Measurements from ENCODE around the gene LIMS1. TPM values are rescaled to one million over a fixed set of nuclear protein-coding genes. Genes with fewer than 3 reads are reported as not detected.

Gene LIMS1
- total and polyA plus RNA-seq, 2 donors (not counting 1 experiment from before 2014, with no cell fraction given), result 14.0 to 22.1 TPM

DNA sequence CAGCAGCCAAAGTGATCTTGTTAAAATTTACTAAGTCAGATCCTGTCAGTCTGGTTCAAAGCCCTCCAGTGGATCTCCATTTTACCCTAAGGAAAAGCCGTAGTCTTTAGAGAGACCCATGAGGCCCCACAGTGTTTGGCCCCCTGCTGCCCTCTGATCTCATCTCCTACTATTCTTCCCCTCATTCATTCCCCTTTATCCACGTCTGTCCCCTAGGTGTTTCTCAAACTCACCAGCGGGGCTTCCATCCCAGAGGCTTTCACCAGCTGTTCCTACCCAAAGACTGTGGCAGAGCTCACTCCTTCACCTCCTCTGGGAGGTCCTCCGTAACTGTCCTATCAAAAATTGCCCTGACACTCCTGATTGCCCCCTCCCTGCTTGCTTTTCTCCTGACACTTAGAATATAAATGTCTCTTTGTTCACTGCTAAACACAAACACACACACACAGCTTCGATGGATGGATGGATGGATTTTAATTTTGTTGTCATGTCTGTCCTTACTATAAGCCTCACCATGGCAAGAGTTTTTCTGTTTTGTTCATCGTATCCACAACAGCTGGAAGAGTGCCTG is 26.1 kb downstream of the LIMS1 start:
- H3K4me3 ChIP-seq (ENCODE audit: control extremely low read depth in 1 of 5, extremely low read depth in 1 of 5, insufficient read depth in 1 of 5, low read depth in 2 of 5, low read length in 4 of 5), result no peak overlapping the region
- peaks cover 38% of the 10 kb centered on the region for H3K79me2 ChIP-seq (ENCODE audit: control insufficient read depth, insufficient read depth, low read length)
- H3K27ac ChIP-seq (ENCODE audit: low read length in 2 of 2), result no peak overlapping the region
- no peaks in the 10 kb centered on the region for H3K36me3 ChIP-seq (replicated peaks in 1 of 2; ENCODE audit: control extremely low read depth in 1 of 2, control insufficient read depth in 1 of 2, extremely low read depth in 1 of 2, insufficient read depth in 2 of 2, low read length in 1 of 2)
- Mint-ChIP-seq H3K27ac (no peak overlapping the region), H3K9me3 (ENCODE audit: insufficient read depth) (no peaks in the 10 kb centered on the region), H3K4me3 (no peak overlapping the region), H3K27me3 (no peaks in the 10 kb centered on the region), H3K4me1 (peaks cover 1% of the 10 kb centered on the region)
- ChIA-PET CTCF (interaction anchor here (0.9 kb wide), 1 partner anchor 76 kb away, joined by 3 read pairs; no protein-coding TSS in a partner anchor), POLR2A (no interaction called here)
- WGBS (ENCODE audit: insufficient coverage), result 96% methylated on average over 4 of the region's 6 CpGs
- no peaks in the 10 kb centered on the region for H4K20me1 ChIP-seq (ENCODE audit: control insufficient read depth, insufficient read depth, low read length, poor library complexity, severe bottlenecking)
- intact Hi-C loops (cut with micrococcal nuclease), result no loop called here
- no peak overlapping the region for H2AFZ ChIP-seq (ENCODE audit: insufficient read depth, low read depth, low read length, poor library complexity, severe bottlenecking)
- no peak overlapping the region for H3K4me2 ChIP-seq (replicated peaks; ENCODE audit: low read depth, low read length, poor library complexity, severe bottlenecking)
- H3K9ac ChIP-seq (ENCODE audit: low read length), result no peak overlapping the region
- no peaks in the 10 kb centered on the region for H3K4me1 ChIP-seq (ENCODE audit: control insufficient read depth in 2 of 2, insufficient read depth in 2 of 2, low read length in 2 of 2)
- ATAC-seq (ENCODE audit: low read depth), result no peak
- no peaks in the 10 kb centered on the region for H3K27me3 ChIP-seq (replicated peaks in 1 of 4; ENCODE audit: control extremely low read depth in 1 of 4, control insufficient read depth in 3 of 4, insufficient read depth in 4 of 4, low read length in 3 of 4)
- TF ChIP-seq, protein P1, sequence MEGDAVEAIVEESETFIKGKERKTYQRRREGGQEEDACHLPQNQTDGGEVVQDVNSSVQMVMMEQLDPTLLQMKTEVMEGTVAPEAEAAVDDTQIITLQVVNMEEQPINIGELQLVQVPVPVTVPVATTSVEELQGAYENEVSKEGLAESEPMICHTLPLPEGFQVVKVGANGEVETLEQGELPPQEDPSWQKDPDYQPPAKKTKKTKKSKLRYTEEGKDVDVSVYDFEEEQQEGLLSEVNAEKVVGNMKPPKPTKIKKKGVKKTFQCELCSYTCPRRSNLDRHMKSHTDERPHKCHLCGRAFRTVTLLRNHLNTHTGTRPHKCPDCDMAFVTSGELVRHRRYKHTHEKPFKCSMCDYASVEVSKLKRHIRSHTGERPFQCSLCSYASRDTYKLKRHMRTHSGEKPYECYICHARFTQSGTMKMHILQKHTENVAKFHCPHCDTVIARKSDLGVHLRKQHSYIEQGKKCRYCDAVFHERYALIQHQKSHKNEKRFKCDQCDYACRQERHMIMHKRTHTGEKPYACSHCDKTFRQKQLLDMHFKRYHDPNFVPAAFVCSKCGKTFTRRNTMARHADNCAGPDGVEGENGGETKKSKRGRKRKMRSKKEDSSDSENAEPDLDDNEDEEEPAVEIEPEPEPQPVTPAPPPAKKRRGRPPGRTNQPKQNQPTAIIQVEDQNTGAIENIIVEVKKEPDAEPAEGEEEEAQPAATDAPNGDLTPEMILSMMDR (IDR thresholded peaks at IDR 0.05), result no peak
- no peak for TF ChIP-seq EZH2 (IDR thresholded peaks at IDR 0.05; ENCODE audit: borderline replicate concordance, insufficient read depth, low read depth, low read length, poor library complexity, severe bottlenecking)
- H3K9me3 ChIP-seq (ENCODE audit: control extremely low read depth in 1 of 3, control insufficient read depth in 2 of 3, insufficient read depth in 1 of 3, low read length in 2 of 3), result peaks cover 0 to 3% (median 1%) of the 10 kb centered on the region in 3 donors
- no peak for DNase-seq

DNA sequence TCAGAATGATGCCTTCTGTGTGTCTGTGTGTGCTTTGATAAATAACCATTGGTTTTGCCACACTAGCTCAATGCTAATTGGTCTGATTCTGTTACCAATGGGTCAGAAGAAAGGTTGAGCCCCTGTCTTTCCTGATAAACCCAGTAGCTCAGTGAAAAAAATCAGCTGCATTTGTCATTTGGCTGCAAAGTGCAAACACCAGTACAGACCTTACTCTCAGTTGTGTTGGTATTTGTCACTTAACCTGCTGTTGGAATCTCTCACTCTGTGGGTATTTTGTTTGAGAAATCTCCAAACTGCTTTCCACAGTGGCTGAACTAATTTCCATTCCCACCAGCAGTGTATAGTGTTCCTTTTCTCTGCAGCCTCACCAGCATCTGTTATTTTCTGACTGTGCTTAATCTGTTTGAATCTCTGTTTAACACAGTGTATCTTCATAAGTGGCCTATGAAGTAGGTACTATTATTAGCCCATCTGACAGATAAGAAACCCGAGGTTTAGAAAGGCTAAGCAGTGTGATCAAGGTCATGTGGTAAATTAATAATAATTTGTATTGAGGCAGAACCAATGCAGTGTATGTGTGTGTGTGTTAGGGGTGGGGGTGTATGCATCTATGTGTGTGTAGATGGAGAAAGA is 26.7 kb downstream of the LIMS1 start:
- H3K9me3 Mint-ChIP-seq (ENCODE audit: insufficient read depth), result no peaks in the 10 kb centered on the region
- no peak overlapping the region for H3K4me3 Mint-ChIP-seq
- intact Hi-C loops (cut with micrococcal nuclease), result no loop called here
- ChIA-PET CTCF (interaction anchor here (0.9 kb wide), 1 partner anchor 75 kb away, joined by 3 read pairs; no protein-coding TSS in a partner anchor), POLR2A (no interaction called here)
- Histone ChIP-seq H3K79me2 (ENCODE audit: control insufficient read depth, insufficient read depth, low read length) (peaks cover 37% of the 10 kb centered on the region), H3K9me3 (ENCODE audit: control extremely low read depth in 1 of 3, control insufficient read depth in 2 of 3, insufficient read depth in 1 of 3, low read length in 2 of 3) (peaks cover 0 to 1% (median 0%) of the 10 kb centered on the region in 3 donors), H3K4me3 (ENCODE audit: control extremely low read depth in 1 of 5, extremely low read depth in 1 of 5, insufficient read depth in 1 of 5, low read depth in 2 of 5, low read length in 4 of 5) (no peak overlapping the region), H3K4me1 (ENCODE audit: control insufficient read depth in 2 of 2, insufficient read depth in 2 of 2, low read length in 2 of 2) (no peaks in the 10 kb centered on the region), H2AFZ (ENCODE audit: insufficient read depth, low read depth, low read length, poor library complexity, severe bottlenecking) (no peak overlapping the region), H3K9ac (ENCODE audit: low read length) (no peak overlapping the region), H3K36me3 (replicated peaks in 1 of 2; ENCODE audit: control extremely low read depth in 1 of 2, control insufficient read depth in 1 of 2, extremely low read depth in 1 of 2, insufficient read depth in 2 of 2, low read length in 1 of 2) (no peaks in the 10 kb centered on the region), H3K4me2 (replicated peaks; ENCODE audit: low read depth, low read length, poor library complexity, severe bottlenecking) (no peak overlapping the region), H3K27ac (ENCODE audit: low read length in 2 of 2) (no peak overlapping the region), H3K27me3 (replicated peaks in 1 of 4; ENCODE audit: control extremely low read depth in 1 of 4, control insufficient read depth in 3 of 4, insufficient read depth in 4 of 4, low read length in 3 of 4) (no peaks in the 10 kb centered on the region), H4K20me1 (ENCODE audit: control insufficient read depth, insufficient read depth, low read length, poor library complexity, severe bottlenecking) (no peaks in the 10 kb centered on the region)
- H3K27ac Mint-ChIP-seq, result no peak overlapping the region
- no peak for DNase-seq
- 40% methylated on average over 1 of the region's 1 CpG for WGBS (ENCODE audit: insufficient coverage)
- H3K27me3 Mint-ChIP-seq, result no peaks in the 10 kb centered on the region
- peaks cover 7% of the 10 kb centered on the region for H3K4me1 Mint-ChIP-seq
- ATAC-seq (ENCODE audit: low read depth), result no peak
- TF ChIP-seq EZH2 (IDR thresholded peaks at IDR 0.05; ENCODE audit: borderline replicate concordance, insufficient read depth, low read depth, low read length, poor library complexity, severe bottlenecking), result no peak
- TF ChIP-seq, protein P1 (IDR thresholded peaks at IDR 0.05), result no peak

All from B cell (primary cell).